PC-3 (cell line): ENCODE data around the gene MAGEC3. TPM values are rescaled to one million over a fixed set of nuclear protein-coding genes. Genes with fewer than 3 reads are reported as not detected.

Source experiments
- ATAC-seq: fragments of 200-7000 bp; cut with Tn5 transposase; 2 replicates; pipeline ENCODE4 v1.9.1; 2020; ENCODE audit warnings: mild to moderate bottlenecking, moderate library complexity
- BruUV-seq: library from RNA; stranded (reverse); fragments of 400-500 nt; replicated peaks from 2 replicates; lab custom pipeline; 2021; lab: Mats Ljungman, UMichigan
- CTCF ChIA-PET: fragments of 300-600 bp; sonication (Branson Sonifier 250); formaldehyde crosslinking; loops from one replicate; lab custom pipeline; 2022; ENCODE audit warnings: antibody characterized with exemption; lab: Charles Lee
- POLR2A ChIA-PET: fragments of 300-600 bp; sonication (Branson Sonifier 250); formaldehyde crosslinking; loops from one replicate; lab custom pipeline; 2022; ENCODE audit warnings: antibody characterized with exemption; ENCODE audit not compliant: unreplicated experiment; lab: Charles Lee
- DNase-seq: peaks from one replicate; pipeline ENCODE4 v3.0.0-alpha.2; 2015
- H2AFZ ChIP-seq: fragments of 300-600 bp; sonication (generic); 2 replicates; pipeline ENCODE4 v1.6.0; 2016; ENCODE audit warnings: antibody characterized with exemption, low read length
- H3F3A ChIP-seq: fragments of 300-600 bp; sonication (generic); one replicate; pipeline ENCODE4 v1.6.0; 2017; ENCODE audit warnings: antibody characterized with exemption, low read length, control low read depth, mild to moderate bottlenecking; ENCODE audit not compliant: unreplicated experiment
- H3K27ac ChIP-seq: fragments of 300-600 bp; sonication (generic); 2 replicates; pipeline ENCODE4 v1.5.1; 2016; ENCODE audit warnings: mild to moderate bottlenecking, low read length
- H3K27me3 ChIP-seq: fragments of 300-600 bp; sonication (generic); 2 replicates; pipeline ENCODE4 v1.6.1; 2016; ENCODE audit warnings: low read length, mixed read lengths
- H3K36me3 ChIP-seq: fragments of 300-600 bp; sonication (generic); 2 replicates; pipeline ENCODE4 v1.6.1; 2016; ENCODE audit warnings: low read depth, mixed run types, low read length, mixed read lengths
- H3K4me1 ChIP-seq: fragments of 300-600 bp; sonication (generic); 2 replicates; pipeline ENCODE4 v1.5.1; 2016; ENCODE audit warnings: low read length; ENCODE audit not compliant: insufficient read depth
- H3K4me2 ChIP-seq: fragments of 300-600 bp; sonication (generic); 2 replicates; pipeline ENCODE4 v1.6.0; 2016; ENCODE audit warnings: low read length
- H3K4me3 ChIP-seq: fragments of 300-600 bp; sonication (generic); 2 replicates; pipeline ENCODE4 v1.5.1; 2016; ENCODE audit warnings: mild to moderate bottlenecking, low read length, mixed read lengths
- H3K79me2 ChIP-seq: fragments of 300-600 bp; sonication (generic); 2 replicates; pipeline ENCODE4 v1.6.1; 2017; ENCODE audit warnings: low read length, mixed read lengths
- H3K9ac ChIP-seq: fragments of 300-600 bp; sonication (generic); 2 replicates; pipeline ENCODE4 v1.6.0; 2016; ENCODE audit warnings: mild to moderate bottlenecking, low read length
- H3K9me2 ChIP-seq: fragments of 300-600 bp; sonication (generic); replicated peaks from 2 replicates; pipeline ENCODE4 v1.6.1; 2016; ENCODE audit warnings: mixed run types, low read length, mixed read lengths
- H3K9me3 ChIP-seq: fragments of 300-600 bp; sonication (generic); 2 replicates; pipeline ENCODE4 v1.6.1; 2016; ENCODE audit warnings: low read length, mixed read lengths
- H4K20me1 ChIP-seq: fragments of 300-600 bp; sonication (generic); 2 replicates; pipeline ENCODE4 v1.6.1; 2016; ENCODE audit warnings: low read length, mixed read lengths
- EZH2 ChIP-seq: fragments of 300-600 bp; sonication (generic); IDR thresholded peaks from one replicate; pipeline ENCODE4 v1.6.1; 2017; ENCODE audit warnings: antibody characterized with exemption, mild to moderate bottlenecking, low read length; ENCODE audit not compliant: unreplicated experiment
- EZH2phosphoT487 ChIP-seq: fragments of 300-600 bp; sonication (generic); IDR thresholded peaks from 2 replicates; pipeline ENCODE4 v1.6.1; 2018; ENCODE audit warnings: mild to moderate bottlenecking, antibody characterized with exemption, low read length, borderline replicate concordance
- intact Hi-C: fragments of 100-400 bp; cut with micrococcal nuclease; formaldehyde crosslinking; loops from 2 replicates; pipeline ENCODE4 v1.9.0; 2023
- total RNA-seq: library from RNA; depleted of rRNA; stranded (reverse); fragments of >200 nt; gene quantifications from 2 replicates; pipeline ENCODE4 v1.2.3, GENCODE V29; 2014
- TF ChIP-seq, protein P1 (sequence below): fragments of 300-600 bp; sonication (generic); conservative IDR thresholded peaks from 2 replicates; pipeline ENCODE4 v1.5.1; 2017; ENCODE audit warnings: antibody characterized with exemption, low read depth, mild to moderate bottlenecking, low read length

The MAGEC3 gene
- total RNA-seq, 1 experiment from 2014 or later, result not detected

DNA sequence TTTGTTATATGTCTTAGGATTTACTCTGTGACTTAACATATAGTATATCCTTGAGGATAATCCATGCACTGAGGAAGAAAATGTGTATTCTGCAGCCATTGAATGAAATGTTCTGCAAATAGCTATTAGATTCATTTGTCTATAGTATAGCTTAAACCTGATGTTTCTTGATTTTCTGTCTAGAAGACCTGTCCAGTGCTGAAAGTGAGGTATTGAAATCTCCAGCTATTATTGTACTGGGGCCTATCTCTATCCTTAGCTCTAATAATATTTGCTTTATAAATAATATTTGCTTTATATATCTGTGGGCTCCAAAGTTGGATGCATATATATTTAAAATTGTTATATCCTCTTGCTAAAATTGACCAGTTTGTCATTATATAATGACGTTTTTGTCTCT is 26.7 kb upstream of the MAGEC3 start:
- Histone ChIP-seq H3K27ac (no peak overlapping the region), H3K4me2 (no peak overlapping the region), H3K27me3 (no peaks in the 10 kb centered on the region), H3K4me1 (peaks cover 10% of the 10 kb centered on the region), H3K36me3 (no peaks in the 10 kb centered on the region), H3F3A (no peaks in the 10 kb centered on the region), H3K4me3 (no peak overlapping the region), H2AFZ (no peak overlapping the region), H3K79me2 (no peaks in the 10 kb centered on the region), H3K9ac (no peak overlapping the region), H4K20me1 (no peaks in the 10 kb centered on the region), H3K9me2 (no peaks in the 10 kb centered on the region), H3K9me3 (no peaks in the 10 kb centered on the region)
- ChIA-PET POLR2A (no interaction called here), CTCF (no interaction called here)
- DNase-seq, result no peak
- TF ChIP-seq, protein P1, sequence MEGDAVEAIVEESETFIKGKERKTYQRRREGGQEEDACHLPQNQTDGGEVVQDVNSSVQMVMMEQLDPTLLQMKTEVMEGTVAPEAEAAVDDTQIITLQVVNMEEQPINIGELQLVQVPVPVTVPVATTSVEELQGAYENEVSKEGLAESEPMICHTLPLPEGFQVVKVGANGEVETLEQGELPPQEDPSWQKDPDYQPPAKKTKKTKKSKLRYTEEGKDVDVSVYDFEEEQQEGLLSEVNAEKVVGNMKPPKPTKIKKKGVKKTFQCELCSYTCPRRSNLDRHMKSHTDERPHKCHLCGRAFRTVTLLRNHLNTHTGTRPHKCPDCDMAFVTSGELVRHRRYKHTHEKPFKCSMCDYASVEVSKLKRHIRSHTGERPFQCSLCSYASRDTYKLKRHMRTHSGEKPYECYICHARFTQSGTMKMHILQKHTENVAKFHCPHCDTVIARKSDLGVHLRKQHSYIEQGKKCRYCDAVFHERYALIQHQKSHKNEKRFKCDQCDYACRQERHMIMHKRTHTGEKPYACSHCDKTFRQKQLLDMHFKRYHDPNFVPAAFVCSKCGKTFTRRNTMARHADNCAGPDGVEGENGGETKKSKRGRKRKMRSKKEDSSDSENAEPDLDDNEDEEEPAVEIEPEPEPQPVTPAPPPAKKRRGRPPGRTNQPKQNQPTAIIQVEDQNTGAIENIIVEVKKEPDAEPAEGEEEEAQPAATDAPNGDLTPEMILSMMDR, result no peak
- TF ChIP-seq EZH2phosphoT487 (no peak), EZH2 (no peak)
- ATAC-seq, result no peak
- no TSS peak for BruUV-seq
- intact Hi-C loops, result loop anchor here (5.0 kb wide), 1 partner anchor 49 kb away; no protein-coding TSS in a partner anchor

DNA sequence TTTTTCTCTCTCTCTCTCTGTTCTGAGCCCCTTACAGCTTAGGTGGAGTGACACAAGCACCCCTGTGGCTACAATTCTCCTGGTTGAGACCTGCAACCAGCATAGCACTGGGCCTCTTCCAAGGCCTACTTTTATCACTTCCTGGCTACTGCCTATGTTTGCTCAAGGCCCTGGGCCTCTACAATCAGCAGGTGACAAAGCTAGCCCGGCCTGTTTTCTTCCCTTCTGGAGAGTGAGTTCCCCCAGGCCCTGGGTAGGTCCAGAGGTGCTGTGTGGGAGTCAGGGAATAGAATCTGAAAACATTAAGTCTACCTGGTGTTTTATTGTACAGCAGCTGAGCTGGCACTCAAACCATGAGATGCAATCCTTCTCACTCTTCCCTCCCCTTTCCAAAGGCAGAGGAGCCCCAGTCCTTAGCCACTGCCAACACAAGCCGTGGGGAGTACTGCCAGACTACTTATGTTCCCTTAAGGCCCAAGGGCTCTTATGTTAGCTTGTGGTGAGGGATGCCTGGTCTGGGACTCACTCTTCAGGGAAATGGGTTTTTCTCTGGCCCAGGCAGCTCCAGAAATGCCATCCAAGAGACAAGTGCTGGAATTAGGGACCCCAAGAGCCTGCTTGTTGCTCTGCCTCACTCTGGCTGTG is 23.8 kb upstream of the MAGEC3 start:
- no peak overlapping the region for H2AFZ ChIP-seq
- intact Hi-C loops, result loop anchor here (5.0 kb wide), 1 partner anchor 52 kb away; no protein-coding TSS in a partner anchor
- no peaks in the 10 kb centered on the region for H3K9me2 ChIP-seq
- no peaks in the 10 kb centered on the region for H3K79me2 ChIP-seq
- H3K4me1 ChIP-seq, result peaks cover 10% of the 10 kb centered on the region
- no peaks in the 10 kb centered on the region for H3F3A ChIP-seq
- ChIA-PET POLR2A (no interaction called here), CTCF (no interaction called here)
- no peaks in the 10 kb centered on the region for H3K36me3 ChIP-seq
- BruUV-seq, result no TSS peak
- no peaks in the 10 kb centered on the region; the same call in 1 of the 2 replicates for H3K9me3 ChIP-seq
- ATAC-seq, result peak; percentile 85
- TF ChIP-seq EZH2phosphoT487, result no peak
- TF ChIP-seq, protein P1, result no peak
- TF ChIP-seq EZH2, result no peak
- H4K20me1 ChIP-seq, result no peaks in the 10 kb centered on the region
- H3K27ac ChIP-seq, result no peak overlapping the region
- DNase-seq, result peak; percentile 70
- no peak overlapping the region for H3K4me3 ChIP-seq
- 0 out of 2 replicates have a peak overlapping the region, but pooled peaks have one; percentile 4 for H3K4me2 ChIP-seq
- H3K9ac ChIP-seq, result no peak overlapping the region
- H3K27me3 ChIP-seq, result no peaks in the 10 kb centered on the region

DNA sequence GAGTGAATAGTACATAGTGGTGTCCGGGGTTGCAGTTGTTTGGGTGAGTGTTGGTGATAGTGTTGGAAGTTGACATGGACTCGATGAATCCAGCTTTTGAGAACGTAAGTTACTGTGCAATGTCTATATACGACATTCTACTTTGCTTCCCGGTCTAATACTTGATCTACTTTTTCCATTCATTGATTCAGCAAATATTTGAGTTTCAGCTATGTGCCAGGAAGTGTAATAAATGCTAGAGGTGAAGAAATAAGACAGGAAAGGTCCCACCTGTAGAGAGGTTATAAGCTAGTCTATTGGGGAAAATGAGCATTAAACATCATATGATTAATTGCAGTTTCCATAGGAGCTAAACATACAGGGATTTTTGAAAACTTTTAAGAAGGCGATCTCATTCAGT is 22.2 kb upstream of the MAGEC3 start:
- no peaks in the 10 kb centered on the region for H3F3A ChIP-seq
- ChIA-PET POLR2A (no interaction called here), CTCF (no interaction called here)
- H3K4me3 ChIP-seq, result no peak overlapping the region
- no peaks in the 10 kb centered on the region; the same call in 1 of the 2 replicates for H3K9me3 ChIP-seq
- DNase-seq, result no peak
- H3K9me2 ChIP-seq, result no peaks in the 10 kb centered on the region
- no TSS peak for BruUV-seq
- TF ChIP-seq EZH2 (no peak), EZH2phosphoT487 (no peak)
- TF ChIP-seq, protein P1, result no peak
- intact Hi-C loops, result no loop called here
- H3K79me2 ChIP-seq, result no peaks in the 10 kb centered on the region
- H3K36me3 ChIP-seq, result no peaks in the 10 kb centered on the region
- no peak overlapping the region for H3K27ac ChIP-seq
- H3K4me1 ChIP-seq, result peaks cover 10% of the 10 kb centered on the region
- H3K9ac ChIP-seq, result no peak overlapping the region
- no peak overlapping the region for H3K4me2 ChIP-seq
- ATAC-seq, result no peak
- H4K20me1 ChIP-seq, result no peaks in the 10 kb centered on the region
- no peaks in the 10 kb centered on the region for H3K27me3 ChIP-seq
- H2AFZ ChIP-seq, result no peak overlapping the region
